CD4-positive, alpha-beta T cell treated with Interferon gamma for 1 hour (primary cell): Measurements from ENCODE around the gene GAB3.
A peak's percentile ranks its signal among the peaks of the same experiment; 100 is the strongest.

Experiments
- DNase-seq: peaks from one replicate; pipeline ENCODE4 v3.0.0-alpha.2; 2020

The GAB3 gene, protein sequence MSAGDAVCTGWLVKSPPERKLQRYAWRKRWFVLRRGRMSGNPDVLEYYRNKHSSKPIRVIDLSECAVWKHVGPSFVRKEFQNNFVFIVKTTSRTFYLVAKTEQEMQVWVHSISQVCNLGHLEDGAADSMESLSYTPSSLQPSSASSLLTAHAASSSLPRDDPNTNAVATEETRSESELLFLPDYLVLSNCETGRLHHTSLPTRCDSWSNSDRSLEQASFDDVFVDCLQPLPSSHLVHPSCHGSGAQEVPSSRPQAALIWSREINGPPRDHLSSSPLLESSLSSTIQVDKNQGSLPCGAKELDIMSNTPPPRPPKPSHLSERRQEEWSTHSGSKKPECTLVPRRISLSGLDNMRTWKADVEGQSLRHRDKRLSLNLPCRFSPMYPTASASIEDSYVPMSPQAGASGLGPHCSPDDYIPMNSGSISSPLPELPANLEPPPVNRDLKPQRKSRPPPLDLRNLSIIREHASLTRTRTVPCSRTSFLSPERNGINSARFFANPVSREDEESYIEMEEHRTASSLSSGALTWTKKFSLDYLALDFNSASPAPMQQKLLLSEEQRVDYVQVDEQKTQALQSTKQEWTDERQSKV

DNA sequence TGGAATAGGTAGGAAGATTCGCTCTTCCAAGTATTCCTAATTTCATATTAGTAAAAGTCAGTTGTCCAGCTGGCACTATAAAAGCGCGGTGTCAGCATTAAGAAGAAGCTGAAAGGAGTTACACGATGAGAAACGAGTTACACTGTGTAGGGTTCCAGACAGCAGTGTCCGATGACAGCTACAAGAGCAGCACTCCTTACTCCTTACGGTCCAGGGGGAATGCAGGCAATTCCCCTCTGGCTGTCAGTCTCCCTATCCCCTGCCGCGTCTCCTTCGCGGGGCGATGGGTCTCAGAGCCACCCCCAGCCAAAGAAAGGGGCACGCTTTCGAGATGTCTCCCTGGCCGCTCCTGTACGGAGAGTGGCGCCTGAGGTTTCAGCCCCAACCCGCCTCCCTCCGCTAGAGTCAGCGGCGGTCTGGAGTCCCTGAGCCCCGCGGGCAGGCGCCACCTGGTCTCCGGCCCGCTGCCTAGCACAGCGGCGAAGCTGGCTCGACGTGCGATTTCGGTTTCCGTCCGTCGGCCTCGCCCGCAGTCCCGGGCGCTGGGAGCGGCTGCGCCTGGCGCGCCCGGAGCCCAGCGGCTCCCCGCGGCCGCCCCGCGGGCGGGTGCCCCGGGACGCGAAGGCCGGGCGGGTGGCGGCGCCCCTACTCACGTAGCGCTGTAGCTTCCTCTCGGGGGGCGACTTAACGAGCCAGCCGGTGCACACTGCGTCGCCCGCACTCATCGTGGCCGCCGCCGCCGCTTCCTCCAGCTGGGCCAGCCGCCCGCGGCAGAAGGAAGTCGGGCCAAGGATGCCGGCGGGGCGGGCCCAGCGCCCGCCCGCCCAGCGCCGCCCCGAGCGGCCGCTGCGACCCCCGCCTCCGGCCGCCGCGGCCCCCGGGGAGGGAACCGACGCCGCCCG is at the start of gene GAB3:
TSS of gene GAB3 (minus strand) at position 777 of the 902 bp plus-strand sequence. CDS start at position 725, 52 bp downstream.
- DNase-seq, result peak; percentile 39

DNA sequence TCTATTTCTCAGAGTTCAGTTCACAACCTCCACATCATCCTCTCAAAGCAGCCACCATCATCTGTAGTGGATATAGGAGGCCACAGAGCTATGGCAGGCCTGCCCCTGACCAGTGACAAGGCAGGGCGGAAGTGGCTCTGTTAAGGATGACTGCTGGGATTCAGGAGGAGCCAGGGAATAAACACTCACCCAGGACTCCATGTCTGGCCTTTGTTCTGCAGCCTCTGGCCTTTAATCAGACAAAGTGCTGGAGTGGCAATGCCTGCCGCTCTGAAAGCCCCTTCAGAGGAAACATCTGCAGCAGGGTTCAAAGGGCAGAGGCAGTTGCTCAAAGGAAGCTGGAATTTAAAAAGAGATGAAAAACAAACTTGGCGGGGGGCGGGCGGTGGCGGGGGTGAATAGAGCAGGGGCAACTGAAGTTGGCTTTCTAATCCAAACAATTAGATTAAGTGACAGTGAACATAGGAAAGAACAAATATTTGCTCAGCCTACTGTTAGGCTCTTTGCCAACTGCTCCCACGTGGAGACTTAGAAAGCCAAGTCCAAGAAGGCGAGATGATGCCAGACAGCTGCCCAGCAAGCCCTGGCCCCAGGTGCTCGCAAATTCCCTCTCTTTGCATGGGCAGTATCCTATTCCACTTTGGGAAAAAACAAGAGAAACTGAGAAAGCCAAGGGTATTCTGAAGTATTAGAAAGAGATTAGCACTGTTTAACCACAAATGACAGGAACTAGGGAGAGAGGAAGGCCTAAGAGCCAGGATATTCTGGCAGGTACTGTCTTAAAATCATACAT is 48.9 kb upstream of the GAB3 start:
- no peak for DNase-seq

DNA sequence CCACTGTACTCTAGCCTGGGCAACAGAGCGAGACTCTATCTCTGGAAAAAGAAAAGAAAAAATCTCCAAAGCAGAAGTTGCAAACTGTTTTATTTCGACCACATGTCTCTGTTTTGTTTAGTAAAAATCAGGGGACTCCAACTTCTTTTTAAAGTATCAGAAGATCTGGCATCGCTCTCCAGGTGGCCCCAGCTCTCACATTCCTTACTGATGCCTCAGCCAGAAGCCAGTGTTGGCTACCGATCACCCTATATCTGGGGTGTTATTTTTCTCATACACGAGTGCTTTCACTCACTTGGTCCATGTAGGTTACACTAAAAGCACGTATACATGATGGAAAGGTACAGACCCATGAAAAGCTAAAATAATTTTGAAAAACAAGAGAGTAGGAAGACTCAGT is 46.1 kb upstream of the GAB3 start:
- DNase-seq, result no peak

DNA sequence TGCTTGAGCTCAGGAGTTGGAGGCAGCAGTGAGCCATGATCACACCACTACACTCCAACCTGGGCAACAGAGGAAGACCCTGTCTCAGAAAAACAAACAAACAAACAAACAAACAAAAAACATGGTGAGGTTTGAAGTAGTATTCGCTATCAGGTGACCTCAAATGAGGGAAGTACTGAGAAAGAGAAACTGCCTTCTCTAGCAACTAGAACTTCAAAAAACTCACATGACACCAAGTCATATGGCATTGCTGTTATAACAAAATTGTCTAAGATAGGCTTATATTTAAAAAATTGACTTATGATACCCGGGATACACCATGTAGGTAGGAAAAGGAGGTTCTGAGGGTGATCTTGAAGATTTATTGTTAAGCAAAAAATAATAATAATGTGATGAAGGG is 44.1 kb upstream of the GAB3 start:
- no peak for DNase-seq

DNA sequence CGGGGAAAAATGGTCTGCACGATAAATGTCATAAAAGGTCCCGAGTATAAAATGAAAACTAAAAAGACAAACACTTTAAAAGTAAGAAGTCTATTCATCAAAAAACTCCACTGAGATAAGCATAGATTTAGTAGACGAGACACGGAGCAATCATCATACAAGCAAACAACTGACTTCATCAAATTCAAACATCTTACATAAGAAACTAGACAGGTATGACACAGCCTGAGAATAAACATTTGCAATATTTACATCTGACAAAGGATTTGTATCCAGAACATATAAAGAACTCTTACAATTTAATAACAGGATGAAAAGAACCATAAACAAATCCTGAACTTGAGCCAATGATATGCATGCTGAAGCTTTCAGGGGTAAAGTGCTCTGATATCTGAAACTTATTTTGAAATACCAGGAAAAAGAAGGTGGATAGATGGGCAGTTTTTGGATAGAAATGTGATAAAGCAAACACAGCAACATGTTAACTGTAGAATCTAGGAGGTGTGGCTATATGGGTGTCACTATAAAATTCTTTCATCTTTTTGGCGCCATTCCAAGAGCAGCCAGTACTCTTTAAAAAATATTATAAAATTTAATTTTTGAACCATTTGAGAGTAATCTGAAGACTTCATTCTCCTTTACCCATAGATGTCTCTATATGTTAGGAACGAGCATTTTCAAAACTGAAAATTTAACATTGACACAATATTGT is 42.4 kb upstream of the GAB3 start:
- no peak for DNase-seq

DNA sequence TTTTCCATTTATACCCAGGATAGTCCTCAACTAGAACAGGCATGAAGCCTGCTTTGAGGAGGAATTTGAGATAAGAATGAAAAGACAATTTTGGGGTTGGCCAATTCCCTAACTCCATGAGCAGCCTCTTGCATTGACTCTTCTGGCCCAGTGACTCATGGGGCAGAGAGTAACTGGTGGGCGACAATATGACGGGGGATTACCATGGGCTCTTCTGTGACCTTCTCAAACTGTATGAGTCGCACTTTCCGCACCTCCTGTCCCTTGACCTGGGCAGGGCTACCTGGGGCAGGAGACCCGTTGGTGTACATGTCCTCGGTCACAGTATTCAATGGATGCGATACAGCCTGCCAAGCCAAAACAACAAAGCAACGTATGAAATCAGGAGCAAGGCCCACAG is 41.1 kb upstream of the GAB3 start:
- DNase-seq, result no peak

DNA sequence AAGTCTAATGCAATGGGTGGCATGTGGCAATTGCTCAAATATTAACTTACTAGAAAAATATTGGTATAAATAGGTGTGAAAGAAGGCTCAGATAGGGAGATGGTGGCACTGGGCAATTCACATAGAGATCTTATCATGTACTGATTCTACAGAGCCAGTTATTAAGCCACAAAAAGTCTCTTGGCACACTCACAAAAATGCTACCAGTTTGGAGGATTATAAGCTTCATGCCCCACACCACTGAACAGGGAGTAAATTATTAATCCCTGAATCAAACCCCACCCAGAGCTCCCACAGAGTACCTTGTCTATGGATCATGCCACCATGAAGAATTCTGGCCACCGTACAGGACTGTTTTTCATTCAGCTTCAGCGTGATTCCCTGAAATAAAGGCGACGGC is 40.6 kb upstream of the GAB3 start:
- DNase-seq, result no peak

DNA sequence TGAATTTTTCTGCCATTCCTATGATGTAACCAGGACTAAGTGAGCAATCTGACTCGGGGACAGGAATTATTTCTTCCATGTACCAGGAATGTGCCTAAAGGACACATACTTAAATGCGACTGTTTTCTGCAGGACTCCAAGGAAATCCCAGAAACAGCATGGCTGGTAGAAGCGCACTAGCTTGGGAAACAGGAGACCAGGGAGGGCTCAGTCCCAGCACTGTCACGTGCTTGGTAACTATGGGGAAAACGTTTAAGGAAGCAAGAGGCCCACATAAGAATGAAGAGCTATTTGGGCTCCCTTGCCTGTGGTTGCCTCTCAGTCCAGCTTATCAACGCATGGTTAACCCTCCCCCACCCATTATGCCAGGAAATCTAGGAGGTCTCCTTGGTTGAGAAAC is 34.8 kb upstream of the GAB3 start:
- no peak for DNase-seq

DNA sequence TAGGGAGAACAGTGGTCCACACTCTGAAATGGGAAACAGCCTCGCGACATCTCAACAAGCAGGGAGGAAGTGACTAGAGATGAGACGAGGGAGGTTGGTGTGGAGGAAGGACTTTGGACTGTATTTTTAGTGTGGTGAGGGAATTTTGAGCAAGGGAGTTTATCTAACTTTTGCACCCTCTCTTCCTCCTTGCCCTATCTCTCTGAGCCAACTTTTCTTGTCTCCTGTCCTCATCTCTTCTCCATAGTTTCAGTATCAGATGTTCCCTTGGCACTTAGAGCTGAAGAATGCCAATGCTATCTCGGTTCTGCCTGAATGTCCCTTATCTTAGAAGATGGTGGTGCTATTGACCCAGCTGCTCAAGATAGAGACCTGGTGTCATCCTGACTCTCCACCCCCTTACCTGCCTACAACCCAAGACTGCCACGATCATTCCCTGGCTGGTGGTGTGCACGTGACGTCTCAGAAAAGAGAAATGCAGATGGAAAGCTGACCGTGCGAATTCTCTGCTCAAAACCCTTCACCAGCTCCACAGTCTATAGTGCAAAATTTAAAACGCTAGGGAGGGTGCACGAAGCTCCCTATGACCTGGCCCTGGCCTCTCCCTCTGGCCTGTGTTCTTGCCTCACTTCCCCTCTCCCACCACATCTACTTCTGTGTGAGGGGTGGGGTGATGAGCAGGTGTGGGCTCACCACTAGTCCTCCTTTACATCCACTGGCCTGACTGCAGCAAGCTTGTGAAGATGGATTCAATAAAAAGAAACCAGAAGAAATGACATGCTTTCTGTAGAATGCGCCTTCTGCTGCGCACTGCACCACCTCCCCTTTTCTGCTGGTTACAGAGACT is 33.5 kb upstream of the GAB3 start:
- no peak for DNase-seq

DNA sequence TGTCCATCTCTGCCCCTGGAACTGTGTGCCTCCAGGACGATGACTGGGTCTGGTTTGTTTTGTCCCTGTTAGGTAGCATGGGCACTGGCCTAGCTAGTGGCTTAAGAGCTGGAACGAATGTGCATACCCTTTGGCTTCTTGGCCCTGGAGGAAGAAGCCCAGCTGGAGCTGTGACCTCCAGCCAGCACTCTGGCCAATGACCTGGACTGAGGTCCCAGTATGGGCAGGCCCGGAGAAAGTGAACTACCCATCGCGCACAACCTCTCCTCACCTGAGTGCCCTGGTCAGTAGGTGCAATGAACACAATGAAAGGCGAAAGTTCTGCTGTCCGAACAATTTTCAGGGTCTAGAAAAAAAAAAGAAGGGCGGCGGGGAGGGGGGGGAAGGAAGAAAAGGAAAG is 30.1 kb upstream of the GAB3 start:
- DNase-seq, result no peak

DNA sequence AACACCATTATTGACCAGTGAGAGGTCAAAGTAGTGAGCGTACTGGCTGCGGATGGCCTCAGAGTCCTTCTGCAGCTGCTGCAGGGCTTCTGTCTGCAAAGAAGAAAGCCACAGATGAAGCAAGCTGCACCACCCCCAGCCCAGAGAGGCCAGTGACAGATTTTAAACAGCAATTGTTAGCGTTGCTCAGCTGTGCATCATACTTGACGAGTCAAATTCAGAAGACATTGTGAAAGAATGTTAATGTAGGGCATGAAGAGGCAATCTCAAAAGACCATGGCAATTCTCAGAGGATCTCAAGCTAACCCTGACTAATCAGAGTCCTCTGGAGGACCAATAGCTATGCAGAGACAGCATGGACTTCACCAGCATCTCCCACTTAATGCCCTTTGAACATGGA is 28.4 kb upstream of the GAB3 start:
- no peak for DNase-seq

DNA sequence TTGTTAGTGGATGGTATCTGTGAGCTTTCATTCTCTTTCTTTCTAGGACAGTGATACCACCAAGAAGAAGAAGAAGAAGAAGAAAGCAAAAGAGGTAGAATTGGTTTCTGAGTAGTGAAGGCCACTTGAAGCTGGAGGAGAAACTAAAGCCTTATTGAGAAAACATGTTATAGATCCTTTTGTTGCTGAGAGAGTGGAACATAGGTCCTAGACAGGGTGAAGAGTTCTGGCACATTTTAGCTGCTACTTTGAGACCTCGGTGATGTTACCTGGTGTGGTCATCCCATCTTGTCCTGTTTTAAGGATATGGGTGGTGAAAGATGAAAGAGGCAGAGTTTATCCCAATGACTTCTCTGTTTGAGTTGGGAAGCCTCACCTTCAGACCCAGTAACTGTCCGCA is 25.9 kb upstream of the GAB3 start:
- DNase-seq, result no peak

DNA sequence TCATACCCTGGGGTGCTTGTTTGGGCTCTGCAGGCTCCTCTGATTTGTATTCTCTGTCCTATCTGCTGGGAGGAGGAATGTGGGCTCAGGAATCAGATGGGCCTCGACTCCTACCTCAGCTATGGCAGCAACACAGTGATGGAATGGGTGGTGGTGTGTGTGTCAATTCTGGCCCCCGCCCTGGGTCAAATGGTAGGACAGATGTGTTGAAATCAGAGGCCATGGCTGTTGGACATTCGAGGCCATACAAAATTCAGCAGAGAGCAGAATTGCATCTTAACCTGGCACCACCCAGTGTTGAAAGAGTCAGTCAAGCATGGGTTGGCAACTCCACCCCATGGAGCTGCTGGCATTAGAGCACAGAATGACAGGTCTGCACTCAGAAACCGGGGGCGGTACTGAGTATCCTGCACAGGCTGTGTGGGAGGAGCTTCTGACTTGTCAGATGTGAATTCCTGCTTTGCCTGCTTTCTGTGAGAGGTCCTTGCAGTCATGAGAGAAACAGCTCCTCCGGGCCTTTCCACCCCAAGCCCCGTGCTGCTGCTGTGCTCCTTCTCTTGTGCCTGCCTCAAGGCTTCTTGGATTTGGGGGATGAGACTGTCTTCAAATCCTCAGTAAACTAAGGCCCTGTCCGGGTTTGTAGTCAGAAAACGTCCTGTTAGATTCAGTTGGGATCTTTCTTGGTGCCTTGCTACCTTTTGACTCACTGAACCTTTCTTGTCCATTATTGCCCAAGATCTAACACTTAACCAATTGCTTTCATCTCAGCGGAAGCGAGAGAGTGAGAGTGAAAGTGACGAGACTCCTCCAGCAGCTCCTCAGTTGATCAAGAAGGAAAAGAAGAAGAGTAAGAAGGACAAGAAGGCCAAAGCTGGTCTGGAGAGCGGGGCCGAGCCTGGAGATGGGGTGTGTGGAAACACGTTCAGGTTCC is 24.8 kb upstream of the GAB3 start:
- DNase-seq, result no peak

DNA sequence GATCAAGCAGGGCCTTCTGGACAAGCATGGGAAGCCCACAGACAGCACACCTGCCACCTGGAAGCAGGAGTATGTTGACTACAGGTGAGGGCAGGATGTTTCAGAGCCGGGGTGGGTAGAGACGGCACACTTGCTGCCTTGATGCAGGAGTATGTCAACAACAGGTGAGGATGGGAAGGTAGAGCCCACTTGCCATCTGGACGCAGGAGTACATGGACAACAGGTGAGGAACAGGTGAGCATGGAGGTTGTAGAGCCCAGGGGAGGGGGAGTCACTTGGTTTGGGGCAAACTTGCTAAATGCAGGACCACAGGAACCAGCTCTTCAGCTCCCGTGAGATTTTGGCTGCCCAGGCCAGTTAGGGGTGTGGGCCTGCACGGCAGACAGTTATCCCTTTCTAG is 23.7 kb upstream of the GAB3 start:
- DNase-seq, result no peak

DNA sequence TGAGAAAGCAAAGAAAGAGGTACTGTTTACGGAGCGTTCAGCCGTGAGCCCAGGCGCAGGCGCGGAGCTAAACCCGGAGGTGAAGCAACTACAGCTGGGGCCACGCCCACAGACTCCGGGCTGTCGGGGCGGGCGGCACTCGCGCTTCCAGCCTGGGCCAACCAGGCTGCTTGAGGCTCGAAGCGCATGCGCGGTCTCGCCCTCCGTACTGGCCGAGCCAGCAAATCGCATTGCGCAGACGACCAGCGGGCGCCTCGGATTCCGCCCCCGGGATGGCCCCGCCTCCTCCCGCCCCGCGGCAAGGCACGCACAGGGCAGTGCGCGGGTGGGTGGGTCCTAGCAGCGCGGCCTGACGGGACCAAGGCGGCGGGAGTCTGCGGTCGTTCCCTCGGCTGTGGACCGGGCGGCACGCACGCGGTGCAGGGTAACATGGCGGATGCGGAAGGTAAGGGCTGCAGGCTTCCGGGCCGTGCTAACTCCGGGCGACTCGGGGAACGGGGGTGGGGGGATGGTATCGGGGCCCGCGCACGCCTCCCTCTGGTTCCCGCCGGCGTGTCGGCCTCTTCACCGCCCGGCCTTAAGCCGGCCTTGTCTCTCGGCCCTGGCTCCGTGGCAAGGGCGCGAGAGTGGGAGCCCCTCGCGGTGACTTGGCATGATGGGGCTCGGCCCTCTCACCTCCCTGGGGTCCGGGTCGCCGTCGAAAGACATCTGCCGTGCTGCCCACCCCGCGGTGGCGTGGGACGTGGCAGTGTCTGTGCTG is 11.8 kb upstream of the GAB3 start, which contains the start of gene DKC1:
TSS of gene DKC1 (plus strand) at position 328 of the 760 bp plus-strand sequence. CDS start at position 430, 102 bp downstream.
- DNase-seq, result peak; percentile 97

DNA sequence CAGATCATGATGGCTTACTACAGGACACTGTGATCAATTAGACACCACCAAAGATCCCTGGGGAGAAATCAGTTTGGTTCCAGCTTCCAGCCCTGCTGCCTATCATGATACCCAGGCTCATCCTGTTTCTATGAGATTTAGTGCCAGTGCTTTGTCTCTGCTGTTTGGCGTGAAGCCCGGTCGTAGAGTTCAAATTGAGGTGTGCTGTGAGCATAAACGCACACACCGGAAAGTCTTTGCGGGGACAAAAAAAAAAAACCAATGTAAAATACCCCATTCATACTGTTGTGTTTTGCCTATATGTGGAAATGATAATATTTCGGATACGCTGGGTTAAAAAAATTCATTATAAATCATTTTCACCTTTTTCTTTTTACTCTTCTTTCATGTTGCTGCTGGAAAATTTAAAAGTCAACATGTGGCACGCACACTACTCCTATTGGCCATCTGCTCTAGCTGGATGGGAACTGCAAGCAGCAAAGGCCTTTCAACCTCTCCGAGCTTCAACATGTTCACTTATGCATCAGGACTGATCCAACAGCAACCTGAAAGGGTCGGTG is 11.2 kb upstream of the GAB3 start:
- no peak for DNase-seq

DNA sequence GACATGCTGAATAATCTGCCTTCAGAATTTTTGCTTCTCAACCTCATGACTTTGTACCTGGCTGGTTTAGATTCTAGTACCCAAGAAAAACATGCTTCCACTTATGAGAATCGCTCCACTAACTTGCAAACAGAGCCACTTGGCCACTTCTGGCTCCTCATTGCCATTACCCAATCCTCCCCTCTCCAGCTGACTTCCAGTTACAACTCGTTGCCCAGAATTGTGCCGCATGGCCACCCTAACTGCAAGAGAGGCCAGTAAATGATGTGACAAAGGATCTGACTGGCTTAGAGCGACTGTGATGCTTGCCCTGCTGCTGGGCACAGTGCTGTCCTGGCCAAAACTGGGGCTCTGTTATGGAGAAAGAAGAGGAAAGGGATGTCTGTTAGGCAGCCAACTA is 7.8 kb upstream of the GAB3 start:
- no peak for DNase-seq

DNA sequence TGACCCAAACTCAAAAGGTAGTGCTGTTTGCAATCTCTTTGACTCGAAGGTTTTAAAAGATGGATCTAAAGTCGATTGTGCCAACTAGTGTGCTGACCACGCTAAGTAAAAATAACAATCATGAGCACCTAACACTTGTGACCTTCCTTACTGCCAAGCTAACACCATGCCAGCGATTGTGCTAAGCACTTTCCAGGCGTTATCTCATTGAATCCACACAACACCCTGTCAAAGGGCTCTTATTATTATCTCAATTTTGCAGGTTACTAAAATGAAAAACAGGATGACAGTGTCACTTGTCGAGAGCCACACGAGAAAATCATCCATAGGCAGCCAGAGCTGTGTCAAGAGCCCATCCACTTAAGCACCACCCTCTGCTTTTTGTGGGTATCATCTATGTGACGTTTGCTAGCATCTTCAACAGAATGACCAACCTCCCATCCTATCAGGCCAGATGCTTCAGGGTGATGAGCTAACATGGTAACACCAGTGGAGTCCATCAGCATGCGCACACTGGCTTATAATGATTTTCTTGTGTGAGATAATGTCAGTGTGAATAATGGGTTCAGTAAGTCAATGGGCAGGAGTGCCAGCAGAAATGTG is 893 bp upstream of the GAB3 start:
- DNase-seq, result no peak
